ENCODE results near the gene SIAH2. TPM values are rescaled to one million over a fixed set of nuclear protein-coding genes. Genes with fewer than 3 reads are reported as not detected.

Gene SIAH2
- total and polyA plus RNA-seq, 12 donors = 22.1 to 216 (median 107) TPM

GRCh38 chr3:150763841-150764483 lies 993 bp upstream of the SIAH2 start:
- WGBS, 4 donors = 4 to 5% (median 5%) methylated on average over 24 to 27 of the region's 27 CpGs

GRCh38 chr3:150762662-150763121 lies 277 bp downstream of the SIAH2 start:
- no peak for DNase-seq
- Histone ChIP-seq H3K9me3 (replicated peaks in 1 of 3) (no peaks in the 10 kb centered on the region), H3K4me3 (peak overlapping the region; percentile 39 to 78 (median 61)), H3K36me3 (replicated peaks in 1 of 2) (no peaks in the 10 kb centered on the region), H3K4me1 (replicated peaks in 1 of 2) (peaks cover 25 to 44% of the 10 kb centered on the region in 2 donors), H3K27ac (peak overlapping the region; percentile 98 to 99 (median 98)), H3K27me3 (no peaks in the 10 kb centered on the region)
- intact Hi-C loops (cut with DNase I) = no loop called here
- TF ChIP-seq CTCF (IDR thresholded peaks at IDR 0.05) = no peak
- TF ChIP-seq POLR2A (IDR thresholded peaks at IDR 0.05) = peak; percentile 97
- WGBS, 4 donors = 0% methylated on average over 25 to 76 of the region's 76 CpGs; no CpG with 5 or more reads in 1 of the 4 donors

More at GRCh38 chr3:150763841-150764483, 993 bp upstream of the SIAH2 start:
- H3K9me3 ChIP-seq (replicated peaks in 1 of 3) = no peaks in the 10 kb centered on the region
- no peaks in the 10 kb centered on the region for H3K27me3 ChIP-seq
- peak; percentile 73 to 89 (median 80) for DNase-seq
- H3K36me3 ChIP-seq (replicated peaks in 1 of 2) = no peaks in the 10 kb centered on the region
- H3K27ac ChIP-seq = peak overlapping the region; percentile 98 to 99 (median 98)
- H3K4me3 ChIP-seq = peak overlapping the region; percentile 39 to 78 (median 75)
- intact Hi-C loops (cut with DNase I) = no loop called here
- H3K4me1 ChIP-seq (replicated peaks in 1 of 2) = peaks cover 16 to 34% of the 10 kb centered on the region in 2 donors
- TF ChIP-seq CTCF (IDR thresholded peaks at IDR 0.05) = peak in 5 of 6 experiments; percentile 50 to 62 (median 52)
- TF ChIP-seq POLR2A (IDR thresholded peaks at IDR 0.05) = no peak

- 0 to 1% (median 0%) methylated on average over 32 to 48 of the region's 48 CpGs for WGBS, 4 donors
- peaks cover 26 to 50% of the 10 kb centered on the region in 2 donors for H3K4me1 ChIP-seq (replicated peaks in 1 of 2)
- TF ChIP-seq POLR2A (IDR thresholded peaks at IDR 0.05) (peak; percentile 65 to 84), CTCF (IDR thresholded peaks at IDR 0.05) (no peak)
- peak overlapping the region; percentile 98 to 99 (median 98) for H3K27ac ChIP-seq
- peak overlapping the region; percentile 39 to 78 (median 61) for H3K4me3 ChIP-seq
- H3K36me3 ChIP-seq (replicated peaks in 1 of 2) = no peaks in the 10 kb centered on the region
- no peaks in the 10 kb centered on the region for H3K9me3 ChIP-seq (replicated peaks in 1 of 3)
- H3K27me3 ChIP-seq = no peaks in the 10 kb centered on the region
- DNase-seq = peak; percentile 71 to 86 (median 77)
- intact Hi-C loops (cut with DNase I) = no loop called here
These were observed 923 bp downstream of the SIAH2 start for GRCh38 chr3:150761831-150762661.

Data from adrenal gland (tissue), 12 donors.